ENCODE results near the gene PTGFRN.
"Not testable (repeated sequence)": the region's sequence is repeated elsewhere in the genome, so short reads cannot be mapped to it uniquely, and the experiment has no call there.

DNA sequence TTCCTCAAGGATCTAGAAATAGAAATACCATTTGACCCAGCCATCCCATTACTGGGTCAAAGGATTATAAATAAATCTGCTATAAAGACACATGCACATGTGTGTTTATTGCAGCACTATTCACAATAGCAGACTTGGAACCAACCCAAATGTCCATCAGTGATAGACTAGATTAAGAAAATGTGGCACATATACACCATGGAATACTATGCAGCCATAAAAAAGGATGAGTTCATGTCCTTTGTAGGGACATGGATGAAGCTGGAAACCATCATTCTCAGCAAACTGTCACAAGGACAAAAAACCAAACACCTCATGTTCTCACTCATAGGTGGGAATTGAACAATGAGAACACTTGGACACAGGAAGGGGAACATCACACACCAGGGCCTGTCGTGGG lies 70.6 kb downstream of the PTGFRN start:
- TF ChIP-seq, protein P1, sequence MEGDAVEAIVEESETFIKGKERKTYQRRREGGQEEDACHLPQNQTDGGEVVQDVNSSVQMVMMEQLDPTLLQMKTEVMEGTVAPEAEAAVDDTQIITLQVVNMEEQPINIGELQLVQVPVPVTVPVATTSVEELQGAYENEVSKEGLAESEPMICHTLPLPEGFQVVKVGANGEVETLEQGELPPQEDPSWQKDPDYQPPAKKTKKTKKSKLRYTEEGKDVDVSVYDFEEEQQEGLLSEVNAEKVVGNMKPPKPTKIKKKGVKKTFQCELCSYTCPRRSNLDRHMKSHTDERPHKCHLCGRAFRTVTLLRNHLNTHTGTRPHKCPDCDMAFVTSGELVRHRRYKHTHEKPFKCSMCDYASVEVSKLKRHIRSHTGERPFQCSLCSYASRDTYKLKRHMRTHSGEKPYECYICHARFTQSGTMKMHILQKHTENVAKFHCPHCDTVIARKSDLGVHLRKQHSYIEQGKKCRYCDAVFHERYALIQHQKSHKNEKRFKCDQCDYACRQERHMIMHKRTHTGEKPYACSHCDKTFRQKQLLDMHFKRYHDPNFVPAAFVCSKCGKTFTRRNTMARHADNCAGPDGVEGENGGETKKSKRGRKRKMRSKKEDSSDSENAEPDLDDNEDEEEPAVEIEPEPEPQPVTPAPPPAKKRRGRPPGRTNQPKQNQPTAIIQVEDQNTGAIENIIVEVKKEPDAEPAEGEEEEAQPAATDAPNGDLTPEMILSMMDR (conservative IDR thresholded peaks at IDR 0.05; ENCODE audit: low read depth, low read length): not testable (repeated sequence)
- TF ChIP-seq RAD21 (IDR thresholded peaks at IDR 0.05; ENCODE audit: low read length); NFE2L2 (IDR thresholded peaks at IDR 0.05; ENCODE audit: low read depth, low read length); POLR2A (IDR thresholded peaks at IDR 0.05; ENCODE audit: low read depth, low read length); SMC3 (IDR thresholded peaks at IDR 0.05; ENCODE audit: low read depth, low read length); FOS (IDR thresholded peaks at IDR 0.05; ENCODE audit: low read depth, low read length); BHLHE40 (IDR thresholded peaks at IDR 0.05; ENCODE audit: low read depth, low read length); CEBPB (IDR thresholded peaks at IDR 0.05; ENCODE audit: low read depth, low read length); MAZ (IDR thresholded peaks at IDR 0.05; ENCODE audit: borderline replicate concordance, low read depth, low read length); MXI1 (IDR thresholded peaks at IDR 0.05; ENCODE audit: borderline replicate concordance, low read depth, low read length); RFX5 (IDR thresholded peaks at IDR 0.05; ENCODE audit: low read depth, low read length); RCOR1 (IDR thresholded peaks at IDR 0.05; ENCODE audit: insufficient replicate concordance, low read length): not testable (repeated sequence)
- TF ChIP-seq, protein P2, sequence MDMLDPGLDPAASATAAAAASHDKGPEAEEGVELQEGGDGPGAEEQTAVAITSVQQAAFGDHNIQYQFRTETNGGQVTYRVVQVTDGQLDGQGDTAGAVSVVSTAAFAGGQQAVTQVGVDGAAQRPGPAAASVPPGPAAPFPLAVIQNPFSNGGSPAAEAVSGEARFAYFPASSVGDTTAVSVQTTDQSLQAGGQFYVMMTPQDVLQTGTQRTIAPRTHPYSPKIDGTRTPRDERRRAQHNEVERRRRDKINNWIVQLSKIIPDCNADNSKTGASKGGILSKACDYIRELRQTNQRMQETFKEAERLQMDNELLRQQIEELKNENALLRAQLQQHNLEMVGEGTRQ (IDR thresholded peaks at IDR 0.05; ENCODE audit: low read depth, low read length): not testable (repeated sequence)
- TF ChIP-seq, protein P3, sequence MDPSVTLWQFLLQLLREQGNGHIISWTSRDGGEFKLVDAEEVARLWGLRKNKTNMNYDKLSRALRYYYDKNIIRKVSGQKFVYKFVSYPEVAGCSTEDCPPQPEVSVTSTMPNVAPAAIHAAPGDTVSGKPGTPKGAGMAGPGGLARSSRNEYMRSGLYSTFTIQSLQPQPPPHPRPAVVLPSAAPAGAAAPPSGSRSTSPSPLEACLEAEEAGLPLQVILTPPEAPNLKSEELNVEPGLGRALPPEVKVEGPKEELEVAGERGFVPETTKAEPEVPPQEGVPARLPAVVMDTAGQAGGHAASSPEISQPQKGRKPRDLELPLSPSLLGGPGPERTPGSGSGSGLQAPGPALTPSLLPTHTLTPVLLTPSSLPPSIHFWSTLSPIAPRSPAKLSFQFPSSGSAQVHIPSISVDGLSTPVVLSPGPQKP (IDR thresholded peaks at IDR 0.05; ENCODE audit: borderline replicate concordance, low read depth, low read length): not testable (repeated sequence)
